ENCODE data around the gene MRPL38. TPM values are rescaled to one million over a fixed set of nuclear protein-coding genes. Genes with fewer than 3 reads are reported as not detected.

Gene MRPL38
- total and polyA plus RNA-seq, 2 of the 8 experiments (the other 6 are each of a cell fraction or from before 2014, with no cell fraction given): 78.4 to 125 TPM

DNA sequence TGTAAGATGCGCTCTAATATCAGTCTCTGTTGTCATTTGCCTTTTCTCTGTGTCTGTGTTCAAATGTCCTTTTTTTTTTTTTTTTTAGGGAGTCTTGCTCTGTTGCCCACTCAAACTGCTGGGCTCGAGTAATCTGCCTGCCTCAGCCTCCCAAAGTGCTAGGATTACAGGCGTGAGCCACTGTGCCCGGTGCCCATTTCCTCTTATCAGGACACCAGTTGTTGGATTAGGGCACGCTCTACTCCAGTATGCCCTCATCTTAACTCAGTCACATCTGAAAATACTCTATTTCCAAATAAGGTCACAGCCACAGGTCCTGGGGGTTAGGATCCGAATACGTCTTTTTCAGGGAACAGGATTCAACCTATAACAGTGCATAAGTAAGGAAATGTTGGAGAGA is 24.4 kb downstream of the MRPL38 start:
- Histone ChIP-seq H2AFZ (ENCODE audit: low read length) (no peak overlapping the region), H2BK5ac (ENCODE audit: low read depth, low read length) (no peak overlapping the region), H4K5ac (ENCODE audit: insufficient read length, low read depth, low read length) (no peak overlapping the region), H2BK12ac (ENCODE audit: low read depth, low read length) (no peak overlapping the region), H2AK5ac (ENCODE audit: low read depth, low read length) (no peak overlapping the region), H3K9me3 (ENCODE audit: insufficient read depth in 2 of 2, low read depth in 1 of 2, low read length in 1 of 2) (no peaks in the 10 kb centered on the region), H3K27me3 (replicated peaks in 1 of 4; ENCODE audit: control insufficient read depth in 3 of 4, extremely low read depth in 1 of 4, insufficient read depth in 3 of 4, low read length in 3 of 4) (peaks cover 10 to 31% (median 24%) of the 10 kb centered on the region in 4 experiments), H4K91ac (replicated peaks; ENCODE audit: insufficient read length, low read length) (no peak overlapping the region), H3K4me1 (replicated peaks in 1 of 4; ENCODE audit: control insufficient read depth in 3 of 4, insufficient read depth in 4 of 4, low read length in 3 of 4) (peaks cover 0 to 22% (median 12%) of the 10 kb centered on the region in 4 experiments; a peak in 6 of 7 replicates), H3K56ac (replicated peaks; ENCODE audit: insufficient read length, low read depth, low read length) (no peak overlapping the region), H3K4me3 (ENCODE audit: extremely low read depth in 1 of 4, insufficient read depth in 2 of 4, low read depth in 3 of 4, low read length in 4 of 4) (no peak overlapping the region), H4K20me1 (replicated peaks in 1 of 2; ENCODE audit: control insufficient read depth in 1 of 2, insufficient read depth in 2 of 2, low read length in 2 of 2) (peaks cover 0 to 3% of the 10 kb centered on the region in 2 experiments), H3K4me2 (ENCODE audit: insufficient read depth in 1 of 2, low read depth in 2 of 2, low read length in 2 of 2) (no peak overlapping the region), H4K8ac (ENCODE audit: extremely low read depth, insufficient read depth, low read length) (no peak overlapping the region), H3K18ac (ENCODE audit: extremely low read depth, low read length) (no peak overlapping the region), H2BK120ac (replicated peaks; ENCODE audit: low read depth, low read length) (no peak overlapping the region), H2BK15ac (ENCODE audit: low read length) (no peak overlapping the region), H3K36me3 (ENCODE audit: control insufficient read depth in 2 of 4, insufficient read depth in 4 of 4, low read length in 3 of 4) (no peaks in the 10 kb centered on the region), H3K23me2 (ENCODE audit: low read depth, low read length) (peaks cover 15% of the 10 kb centered on the region; the same call in 1 of the 2 replicates), H3K4ac (replicated peaks; ENCODE audit: insufficient read length, low read depth, low read length) (no peak overlapping the region), H2BK20ac (ENCODE audit: low read length) (no peak overlapping the region), H3K23ac (ENCODE audit: insufficient read length) (no peak overlapping the region), H3K79me1 (ENCODE audit: low read depth, low read length) (no peaks in the 10 kb centered on the region), H3K14ac (ENCODE audit: insufficient read length) (no peak overlapping the region), H3K79me2 (ENCODE audit: control insufficient read depth in 1 of 2, insufficient read depth in 2 of 2, low read length in 2 of 2) (no peaks in the 10 kb centered on the region), H3K27ac (ENCODE audit: low read depth, low read length) (no peak overlapping the region), H3K9ac (replicated peaks in 1 of 4; ENCODE audit: extremely low read depth in 1 of 4, low read depth in 3 of 4, low read length in 3 of 4) (no peak overlapping the region)
- 90% methylated on average over 7 of the region's 7 CpGs; no CpG with 5 or more reads in 1 of the 2 experiments for WGBS, 2 experiments (ENCODE audit: extremely low coverage in 1 of 2, insufficient coverage in 1 of 2, insufficient read length in 1 of 2, insufficient replicate concordance in 2 of 2, low coverage in 1 of 2, low lambda C conversion rate in 2 of 2, missing lambda C conversion rate in 1 of 2)
- ChIA-PET POLR2A (ENCODE audit: partially characterized antibody) (interaction anchor here (0.6 to 12.1 kb wide), 6 partner anchors 12 to 538 kb away, joined by 3 to 143 read pairs (median 3); partner anchors contain the start of gene TRIM65), CTCF (ENCODE audit: partially characterized antibody) (interaction anchor here (0.8 to 5.4 kb wide), 6 partner anchors 13 to 122 kb away, joined by 3 to 69 read pairs (median 6); partner anchors contain the start of gene TRIM65)
- TF ChIP-seq TBP (IDR thresholded peaks at IDR 0.05; ENCODE audit: low read depth, low read length) (no peak), SIX5 (IDR thresholded peaks at IDR 0.05; ENCODE audit: low read depth, low read length) (no peak), RNF2 (IDR thresholded peaks at IDR 0.05; ENCODE audit: borderline replicate concordance, low read depth, low read length, missing control alignments, poor library complexity, severe bottlenecking) (no peak), GABPA (IDR thresholded peaks at IDR 0.05; ENCODE audit: borderline replicate concordance, insufficient read depth, low read length) (no peak), BRCA1 (IDR thresholded peaks at IDR 0.05; ENCODE audit: low read depth, low read length) (no peak), ZNF274 (IDR thresholded peaks at IDR 0.05; ENCODE audit: borderline replicate concordance, extremely low read depth, low read length) (no peak), CTBP2 (IDR thresholded peaks at IDR 0.05; ENCODE audit: borderline replicate concordance, insufficient read depth, insufficient read length, low read length) (no peak), GTF2F1 (IDR thresholded peaks at IDR 0.05; ENCODE audit: borderline replicate concordance, low read depth, low read length) (no peak)
- FAIRE-seq (no peak), DNase-seq (ENCODE audit: low read depth in 1 of 2, low spot score in 2 of 2) (no peak)
